Right kidney (tissue), 9 donors: ENCODE measurements around the gene TCF15.

Experiments used
- DNase-seq: peaks from one replicate; pipeline ENCODE4 v3.0.0-alpha.2; 2016
- long read RNA-seq, 8 donors: transcript quantifications; one replicate each; lab custom pipeline, GENCODE V29; 2026

Gene TCF15
- long read RNA-seq, donor 1, transcript TCF15-201 (2 exons, 1,555 nt), result major isoform, 6 of 6 reads
- long read RNA-seq, donor 1, partial matches to known transcripts, result 0 of 6 reads
- long read RNA-seq, donor 1, other reads (novel, unspliced or antisense), result 0 of 6 reads
- long read RNA-seq, donor 2, partial matches to known transcripts, result 0 of 4 reads
- long read RNA-seq, donor 2, other reads (novel, unspliced or antisense), result 0 of 4 reads
- long read RNA-seq, donor 3, partial matches to known transcripts, result 0 of 1 reads
- long read RNA-seq, donor 3, other reads (novel, unspliced or antisense), result 0 of 1 reads
- long read RNA-seq, donor 4, transcript TCF15-201 (2 exons, 1,555 nt), result major isoform, 6 of 6 reads
- long read RNA-seq, donor 4, partial matches to known transcripts, result 0 of 6 reads
- long read RNA-seq, donor 4, other reads (novel, unspliced or antisense), result 0 of 6 reads
- long read RNA-seq, donor 5, transcript TCF15-201 (2 exons, 1,555 nt), result major isoform, 6 of 6 reads
- long read RNA-seq, donor 5, partial matches to known transcripts, result 0 of 6 reads
- long read RNA-seq, donor 5, other reads (novel, unspliced or antisense), result 0 of 6 reads
- long read RNA-seq, donor 6, partial matches to known transcripts, result 0 of 2 reads
- long read RNA-seq, donor 6, other reads (novel, unspliced or antisense), result 0 of 2 reads
- long read RNA-seq, donor 7, transcript TCF15-201 (2 exons, 1,555 nt), result major isoform, 8 of 8 reads
- long read RNA-seq, donor 7, partial matches to known transcripts, result 0 of 8 reads
- long read RNA-seq, donor 7, other reads (novel, unspliced or antisense), result 0 of 8 reads
- long read RNA-seq, donor 8, partial matches to known transcripts, result 0 of 3 reads
- long read RNA-seq, donor 8, other reads (novel, unspliced or antisense), result 0 of 3 reads

GRCh38 chr20:610130-611046 lies at the start of gene TCF15:
TCF15 (minus strand) TSS chr20:610309; CDS start chr20:610237, 72 bp downstream.
- DNase-seq, result peak; percentile 53

GRCh38 chr20:658731-659291 lies 48.7 kb upstream of the TCF15 start:
- no peak for DNase-seq

GRCh38 chr20:658202-658601 lies 48.1 kb upstream of the TCF15 start:
- DNase-seq, result no peak

GRCh38 chr20:655726-656624 lies 45.9 kb upstream of the TCF15 start:
- DNase-seq, result no peak

GRCh38 chr20:654417-654750 lies 44.3 kb upstream of the TCF15 start:
- DNase-seq, result no peak

DNA sequence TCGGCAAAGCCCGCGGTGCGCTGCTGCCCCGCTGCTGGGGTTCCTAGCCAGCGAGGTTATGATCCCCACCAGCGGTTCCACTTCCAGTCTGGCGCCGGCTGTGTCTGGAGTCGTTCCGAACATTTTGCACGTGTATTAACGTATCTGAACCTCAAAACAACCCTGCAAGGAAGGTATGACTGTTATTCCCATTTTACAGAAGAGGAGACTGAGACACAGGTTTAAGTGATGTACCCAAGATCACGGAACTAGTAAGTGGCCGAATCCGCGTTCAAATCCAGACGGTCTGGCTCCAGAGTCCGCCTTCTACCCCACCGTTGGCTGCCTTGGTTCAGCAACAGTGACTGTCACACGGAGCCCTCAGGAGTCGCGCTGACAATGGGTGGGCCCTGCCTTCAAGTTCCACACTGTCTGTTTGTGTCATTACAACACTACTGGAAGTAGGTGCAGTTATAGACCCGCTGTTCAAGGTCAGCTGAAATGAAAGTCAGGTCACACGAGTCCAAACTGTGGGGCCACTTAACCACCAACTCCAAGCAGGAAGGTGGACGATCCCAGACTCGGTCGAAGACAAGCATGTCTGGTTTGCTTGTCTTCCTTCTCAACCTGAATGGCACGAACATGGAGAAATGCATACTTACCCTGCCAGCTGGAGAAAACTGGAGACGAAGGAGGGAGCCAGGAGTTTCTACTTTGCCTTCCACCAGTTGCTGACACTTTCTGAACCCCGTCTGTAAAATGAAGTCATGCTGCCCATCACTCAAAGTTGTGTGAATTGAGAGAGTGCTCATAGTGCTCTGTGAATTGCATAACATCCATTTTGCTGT lies 43.7 kb upstream of the TCF15 start:
- DNase-seq, result peak; percentile 57

- peak; percentile 79 for DNase-seq
These were observed 43.0 kb upstream of the TCF15 start, which contains the start of gene SRXN1 for GRCh38 chr20:653110-653589. SRXN1 (minus strand) TSS chr20:653200; CDS start chr20:653185, 15 bp downstream.

DNA sequence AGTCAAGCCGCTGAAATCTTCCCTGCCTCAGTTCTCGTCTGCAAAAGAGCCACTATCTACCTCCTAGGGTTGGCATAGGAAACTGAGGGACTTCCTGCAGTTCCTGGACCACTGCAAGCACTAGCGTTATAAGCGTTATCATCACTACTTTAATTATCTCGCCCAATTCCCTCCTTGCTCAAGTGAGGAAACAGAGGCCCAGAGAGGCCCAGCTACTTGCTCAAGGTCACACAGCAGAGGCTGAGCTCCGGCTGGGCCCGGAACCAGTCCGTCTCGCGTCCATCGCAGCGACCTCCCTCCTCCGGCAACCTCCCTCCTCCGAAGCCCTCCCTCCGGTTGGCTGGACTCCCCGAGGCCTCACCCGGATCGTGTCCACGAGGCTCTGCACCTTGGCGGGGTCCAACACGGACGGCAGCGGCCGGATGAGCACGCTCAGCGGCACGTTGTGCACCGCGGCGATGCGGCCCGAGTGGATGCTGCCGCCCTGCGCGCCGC lies 42.6 kb upstream of the TCF15 start:
- no peak for DNase-seq

DNA sequence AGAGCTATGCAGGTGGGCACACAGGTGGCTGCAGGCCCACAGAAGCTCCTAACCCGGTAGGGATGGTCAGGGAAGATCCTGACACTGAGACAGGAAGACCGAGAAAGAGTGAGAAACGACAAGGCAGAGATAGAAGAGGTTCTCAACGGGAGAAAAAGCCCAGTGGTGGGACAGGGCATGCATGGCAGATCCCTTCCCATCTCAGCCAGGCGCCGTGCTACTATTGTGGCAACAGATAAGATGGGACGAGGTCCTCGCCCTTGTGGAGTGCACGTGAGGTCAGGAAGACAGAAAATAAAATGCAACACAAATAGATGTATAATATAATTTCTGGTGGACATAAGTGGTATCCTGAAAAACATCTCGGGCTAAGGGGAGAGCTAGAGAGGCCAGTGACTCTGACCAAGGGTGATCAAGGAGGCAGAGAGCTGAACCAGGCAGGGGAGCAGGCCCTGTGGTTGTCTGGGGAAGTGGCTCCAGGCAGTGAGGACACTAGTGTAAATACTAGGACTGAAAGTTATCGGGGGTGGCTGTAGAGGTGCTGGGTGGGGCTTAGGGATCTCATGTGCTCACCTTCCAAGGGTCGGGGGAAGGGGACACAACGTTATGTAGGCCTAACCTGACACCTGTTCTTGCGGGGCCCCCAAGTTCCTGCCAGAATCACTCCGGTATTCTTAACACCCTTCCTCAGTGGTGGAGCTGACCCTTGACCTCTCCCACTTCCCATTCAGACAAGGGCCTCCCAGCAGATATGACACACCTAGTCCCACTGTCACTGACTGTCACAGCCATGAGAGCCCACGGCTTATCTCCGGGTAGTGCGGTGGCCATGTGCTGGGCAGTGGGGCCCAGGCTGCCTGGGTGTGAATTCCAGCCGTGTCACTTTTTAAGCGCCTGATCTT lies 41.9 kb upstream of the TCF15 start:
- no peak for DNase-seq

GRCh38 chr20:650954-651353 lies 40.8 kb upstream of the TCF15 start:
- DNase-seq, result no peak

GRCh38 chr20:650281-650680 lies 40.2 kb upstream of the TCF15 start:
- no peak for DNase-seq

DNA sequence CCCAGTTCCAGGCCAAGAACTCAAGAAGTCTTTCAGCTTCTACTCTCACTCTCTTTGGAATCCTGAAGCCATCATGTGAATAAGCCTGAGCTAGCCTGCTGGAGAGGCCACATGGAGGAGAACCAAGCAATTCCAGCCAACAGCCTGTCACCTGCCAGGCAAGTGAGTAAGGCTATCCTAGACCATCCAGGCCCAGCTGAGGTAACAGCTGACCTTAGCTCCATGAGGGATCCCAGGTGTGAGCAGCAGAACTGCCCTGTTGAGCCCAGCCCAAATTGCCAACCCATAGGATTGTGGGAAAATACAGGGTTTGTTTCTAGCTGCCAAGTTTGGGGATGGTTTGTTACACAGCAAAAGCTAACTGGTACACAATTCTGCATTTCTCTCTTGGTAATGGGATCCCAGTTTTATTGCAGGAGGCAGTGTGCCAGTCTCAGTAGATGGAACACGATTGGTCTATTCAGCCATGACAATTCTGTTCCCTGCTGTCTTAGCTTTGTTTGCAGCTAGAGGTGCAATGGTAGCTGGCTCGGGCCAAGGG lies 37.4 kb upstream of the TCF15 start:
- no peak for DNase-seq

- no peak for DNase-seq
These were observed 36.7 kb upstream of the TCF15 start for GRCh38 chr20:646868-647233.

- DNase-seq, result no peak
These were observed 36.2 kb upstream of the TCF15 start for GRCh38 chr20:646107-646867.

DNA sequence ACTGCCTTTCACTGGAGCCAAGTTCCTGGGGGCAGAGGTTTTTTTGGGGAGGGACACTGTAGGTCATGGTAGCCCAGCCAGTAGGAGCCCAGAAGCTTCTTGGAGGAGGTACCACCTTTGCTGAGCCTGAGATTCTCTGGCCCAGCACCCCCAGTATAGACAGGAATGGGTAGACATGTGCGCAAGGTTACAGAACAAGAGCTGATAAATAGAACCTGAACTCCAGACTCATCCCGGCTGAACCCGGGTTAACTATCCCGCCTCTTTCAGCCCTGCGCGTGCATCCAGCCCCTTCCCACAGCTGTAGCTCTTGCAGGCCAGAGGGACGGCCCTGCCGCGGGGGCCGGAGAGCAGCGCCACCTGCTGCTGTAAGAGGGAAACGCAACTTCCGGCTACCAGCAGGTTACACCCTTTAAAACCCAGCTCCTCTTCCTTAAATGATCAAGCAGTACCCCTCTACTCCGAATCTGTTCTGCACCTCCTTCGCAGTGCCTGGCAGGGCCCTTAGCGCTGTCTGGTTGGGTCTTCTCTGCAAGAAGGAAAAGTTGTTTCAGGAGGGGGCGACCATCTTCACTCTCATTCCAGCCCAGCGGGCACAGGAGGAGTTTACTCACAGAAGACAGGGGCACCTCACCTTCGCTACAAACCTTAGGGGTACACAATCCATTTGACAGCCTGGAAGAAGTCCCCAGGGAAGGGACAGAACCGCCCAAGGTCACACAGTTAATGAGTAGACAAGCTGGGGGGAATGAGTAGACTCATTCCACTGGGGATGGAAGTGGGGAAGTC lies 35.4 kb upstream of the TCF15 start:
- peak; percentile 68 for DNase-seq

- no peak for DNase-seq
These were observed 34.7 kb upstream of the TCF15 start for GRCh38 chr20:644692-645317.
